ENCODE results near the gene SMAD6. TPM values are rescaled to one million over a fixed set of nuclear protein-coding genes. Genes with fewer than 3 reads are reported as not detected.

SMAD6 gene
- total RNA-seq, 1 donor = 27.2 TPM

DNA sequence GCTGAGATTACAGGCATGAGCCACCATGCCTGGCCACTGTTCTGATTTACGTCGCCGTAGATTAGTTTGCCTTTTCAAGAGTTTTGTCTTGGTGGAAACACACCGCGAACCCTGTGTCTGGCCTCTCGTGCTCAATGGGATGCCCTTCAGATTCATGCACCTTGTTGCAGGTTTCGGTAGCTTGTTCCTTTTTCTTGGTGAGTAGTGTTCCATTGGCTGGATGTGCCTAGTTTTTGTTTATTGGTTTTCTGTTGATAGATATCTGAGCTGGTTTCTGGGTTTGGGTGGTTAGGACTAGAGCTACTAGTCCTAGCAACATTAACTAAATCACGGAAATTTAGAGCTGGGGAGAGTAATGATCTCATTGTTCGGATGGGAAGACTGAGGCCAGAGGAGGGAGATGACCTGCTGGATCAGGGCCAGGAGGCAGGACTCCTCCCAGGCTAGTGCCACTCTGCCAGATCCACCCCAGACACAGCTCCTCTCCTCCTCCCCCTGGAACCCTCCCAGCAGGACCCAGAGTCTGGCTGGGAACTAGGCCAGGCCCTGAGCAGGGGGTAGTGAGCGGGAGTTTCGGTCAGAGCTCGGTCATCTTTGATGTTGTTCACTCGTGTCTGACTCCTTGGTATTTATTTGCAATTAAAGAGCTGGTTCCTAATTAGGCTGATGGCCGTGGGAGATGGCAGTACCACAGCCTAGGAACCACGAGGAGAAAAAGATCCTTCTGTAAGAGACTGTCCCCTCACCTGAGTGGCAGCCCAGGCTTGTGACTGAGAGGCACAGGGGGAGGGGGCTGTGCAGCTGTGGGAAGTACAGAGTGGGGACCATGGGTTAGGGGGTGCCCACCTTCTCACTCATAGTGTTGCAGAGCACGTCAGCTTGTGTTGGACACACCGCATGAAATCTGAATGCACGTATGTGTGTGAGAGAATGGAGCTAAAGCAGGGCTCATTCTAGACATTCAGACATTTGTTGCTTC, 73.4 kb downstream of the SMAD6 start:
- peak; percentile 31 for DNase-seq (ENCODE audit: low read depth)

DNA sequence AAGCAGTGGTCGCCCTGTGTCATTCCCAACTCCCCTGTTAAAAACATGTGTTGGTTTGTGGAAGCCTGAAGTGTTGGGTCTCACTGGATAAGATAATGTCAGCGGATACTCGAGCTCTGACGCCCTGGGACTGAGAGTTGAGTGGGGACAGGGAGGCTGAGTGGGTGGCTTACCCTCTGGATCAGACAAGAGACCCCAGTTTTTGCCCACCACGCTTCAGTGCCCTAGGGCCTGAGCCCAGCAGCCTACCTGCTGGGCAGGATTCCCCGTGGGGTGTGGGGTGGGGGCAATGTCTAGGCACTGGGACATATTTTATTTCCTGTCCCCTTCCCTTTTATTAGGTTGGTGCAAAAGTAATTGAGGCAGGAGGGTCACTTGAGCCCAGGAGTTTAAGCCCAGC, 75.0 kb downstream of the SMAD6 start:
- DNase-seq (ENCODE audit: low read depth) = no peak
- H3K4me3 ChIP-seq (ENCODE audit: low read depth, low read length) = no peak overlapping the region
- TF ChIP-seq, protein P1, sequence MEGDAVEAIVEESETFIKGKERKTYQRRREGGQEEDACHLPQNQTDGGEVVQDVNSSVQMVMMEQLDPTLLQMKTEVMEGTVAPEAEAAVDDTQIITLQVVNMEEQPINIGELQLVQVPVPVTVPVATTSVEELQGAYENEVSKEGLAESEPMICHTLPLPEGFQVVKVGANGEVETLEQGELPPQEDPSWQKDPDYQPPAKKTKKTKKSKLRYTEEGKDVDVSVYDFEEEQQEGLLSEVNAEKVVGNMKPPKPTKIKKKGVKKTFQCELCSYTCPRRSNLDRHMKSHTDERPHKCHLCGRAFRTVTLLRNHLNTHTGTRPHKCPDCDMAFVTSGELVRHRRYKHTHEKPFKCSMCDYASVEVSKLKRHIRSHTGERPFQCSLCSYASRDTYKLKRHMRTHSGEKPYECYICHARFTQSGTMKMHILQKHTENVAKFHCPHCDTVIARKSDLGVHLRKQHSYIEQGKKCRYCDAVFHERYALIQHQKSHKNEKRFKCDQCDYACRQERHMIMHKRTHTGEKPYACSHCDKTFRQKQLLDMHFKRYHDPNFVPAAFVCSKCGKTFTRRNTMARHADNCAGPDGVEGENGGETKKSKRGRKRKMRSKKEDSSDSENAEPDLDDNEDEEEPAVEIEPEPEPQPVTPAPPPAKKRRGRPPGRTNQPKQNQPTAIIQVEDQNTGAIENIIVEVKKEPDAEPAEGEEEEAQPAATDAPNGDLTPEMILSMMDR (IDR thresholded peaks at IDR 0.05; ENCODE audit: insufficient read depth, low read length) = no peak

More for the DNA sequence above, 73.4 kb downstream of the SMAD6 start:
- TF ChIP-seq, protein P1 (IDR thresholded peaks at IDR 0.05; ENCODE audit: insufficient read depth, low read length) = no peak
- no peak overlapping the region for H3K4me3 ChIP-seq (ENCODE audit: low read depth, low read length)

DNA sequence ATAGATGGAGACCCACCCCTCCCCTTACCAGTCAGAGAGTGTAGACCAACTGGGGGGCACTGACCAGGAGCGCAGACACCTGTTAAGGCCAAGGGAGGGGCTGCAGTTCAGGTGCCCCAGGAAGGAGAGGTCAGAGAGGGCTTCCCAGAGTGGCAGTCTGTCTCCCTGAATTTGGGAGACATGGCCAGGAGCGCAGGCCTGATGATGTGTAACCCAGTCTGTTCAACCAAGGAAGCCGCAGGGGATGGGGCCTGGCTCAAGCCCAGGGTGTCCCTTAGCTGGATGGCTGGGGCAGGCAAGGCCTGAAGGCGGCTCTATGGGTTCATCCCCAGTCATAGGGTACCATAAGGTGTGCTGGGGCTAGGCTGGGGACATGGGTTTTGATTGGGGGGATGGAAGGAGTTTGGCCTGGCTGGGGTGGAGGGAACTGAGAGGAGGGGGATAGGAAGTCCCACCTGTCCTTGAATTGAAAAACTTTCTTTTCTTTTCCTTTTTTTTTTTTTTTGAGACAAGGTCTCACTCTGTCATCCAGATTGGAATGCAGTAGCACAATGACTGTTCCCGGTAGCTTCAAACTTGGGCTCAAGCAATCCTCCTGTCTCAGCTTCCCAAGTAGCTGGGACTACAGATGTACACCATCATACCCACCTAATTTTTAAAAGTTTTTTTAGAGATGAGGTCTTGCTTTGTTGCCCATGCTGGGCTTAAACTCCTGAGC, 75.7 kb downstream of the SMAD6 start:
- DNase-seq (ENCODE audit: low read depth) = no peak
- TF ChIP-seq, protein P1 (IDR thresholded peaks at IDR 0.05; ENCODE audit: insufficient read depth, low read length) = no peak
- no peak overlapping the region for H3K4me3 ChIP-seq (ENCODE audit: low read depth, low read length)

DNA sequence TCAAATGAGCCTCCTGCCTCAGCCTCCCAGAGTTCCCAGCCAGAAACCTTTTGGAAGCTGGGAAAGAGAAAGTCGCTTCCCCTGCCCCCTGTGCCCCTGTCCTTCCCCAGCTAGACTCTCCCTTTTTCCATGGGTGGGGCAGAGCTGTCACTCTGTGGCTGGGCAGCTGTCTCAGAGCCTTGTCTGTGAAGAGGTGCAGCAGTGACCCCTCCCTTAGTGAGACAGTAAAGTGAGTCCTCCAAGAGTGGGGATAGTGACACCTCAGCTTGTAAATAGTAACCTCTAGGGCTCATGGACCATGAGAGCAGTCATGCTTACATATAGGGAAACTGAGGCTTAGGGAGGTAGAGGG, 76.3 kb downstream of the SMAD6 start:
- no peak for DNase-seq (ENCODE audit: low read depth)
- TF ChIP-seq, protein P1 (IDR thresholded peaks at IDR 0.05; ENCODE audit: insufficient read depth, low read length) = no peak
- H3K4me3 ChIP-seq (ENCODE audit: low read depth, low read length) = no peak overlapping the region

DNA sequence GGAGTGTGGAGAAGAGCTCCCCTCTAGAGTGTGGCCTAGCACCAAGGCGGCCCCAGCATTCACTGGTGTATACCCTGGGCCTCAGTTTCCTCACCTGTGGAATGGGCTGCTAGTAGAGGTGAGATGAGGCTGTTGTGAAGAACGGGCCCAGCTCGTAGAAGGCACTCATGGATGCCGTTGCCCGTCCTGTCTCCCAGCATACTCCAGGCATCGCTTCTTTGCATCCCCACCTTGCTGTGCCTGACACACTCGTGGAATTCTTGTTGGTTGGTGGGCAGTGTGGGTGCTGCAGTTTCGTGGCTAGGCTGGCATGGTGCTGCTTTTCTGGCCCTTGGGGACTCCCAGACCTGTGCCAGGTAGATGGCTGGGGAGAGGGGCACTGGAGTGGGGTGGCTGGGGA, 76.7 kb downstream of the SMAD6 start:
- TF ChIP-seq, protein P1 (IDR thresholded peaks at IDR 0.05; ENCODE audit: insufficient read depth, low read length) = no peak
- DNase-seq (ENCODE audit: low read depth) = no peak
- H3K4me3 ChIP-seq (ENCODE audit: low read depth, low read length) = no peak overlapping the region

DNA sequence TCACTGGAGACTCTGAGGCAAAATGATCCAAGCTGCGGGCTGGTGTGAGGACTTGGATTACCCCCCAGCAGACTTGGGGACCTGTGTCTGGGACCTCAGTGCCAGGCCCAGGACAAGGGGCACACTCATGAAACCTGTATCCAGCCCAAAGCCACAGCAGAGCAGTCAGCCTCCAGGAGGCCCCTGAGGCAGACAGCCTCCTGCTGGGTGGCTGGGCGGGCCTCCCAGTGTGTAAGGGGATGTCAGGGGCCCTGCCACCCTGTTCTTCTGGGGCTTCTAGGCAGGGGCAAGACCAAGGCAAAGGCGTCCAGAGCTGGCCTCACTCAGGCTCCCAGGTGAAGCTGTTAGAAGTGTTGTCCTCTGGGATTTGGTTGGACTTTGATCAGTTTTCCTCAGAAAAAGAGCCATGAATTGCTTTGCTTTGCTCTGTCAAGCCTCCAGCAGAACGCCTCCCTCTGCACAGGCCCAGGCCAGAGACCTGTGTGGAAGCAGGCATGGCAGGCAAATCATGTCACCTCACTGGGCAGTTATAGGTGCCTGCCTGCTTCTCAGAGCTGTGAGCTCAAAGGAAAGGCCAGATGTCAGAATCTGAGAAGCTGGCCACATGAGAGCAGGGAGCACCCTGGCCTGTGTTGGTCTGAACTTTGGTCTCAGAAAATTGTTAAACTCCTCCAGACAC, 77.4 kb downstream of the SMAD6 start:
- DNase-seq (ENCODE audit: low read depth) = no peak

More for the DNA sequence above, 77.4 kb downstream of the SMAD6 start:
- TF ChIP-seq, protein P1 (IDR thresholded peaks at IDR 0.05; ENCODE audit: insufficient read depth, low read length) = no peak
- H3K4me3 ChIP-seq (ENCODE audit: low read depth, low read length) = no peak overlapping the region
